ENCODE data around the gene FMN1. TPM values are rescaled to one million over a fixed set of nuclear protein-coding genes. Genes with fewer than 3 reads are reported as not detected.

FMN1 gene
- total RNA-seq, 1 experiment from 2014 or later = 4.5 TPM

DNA sequence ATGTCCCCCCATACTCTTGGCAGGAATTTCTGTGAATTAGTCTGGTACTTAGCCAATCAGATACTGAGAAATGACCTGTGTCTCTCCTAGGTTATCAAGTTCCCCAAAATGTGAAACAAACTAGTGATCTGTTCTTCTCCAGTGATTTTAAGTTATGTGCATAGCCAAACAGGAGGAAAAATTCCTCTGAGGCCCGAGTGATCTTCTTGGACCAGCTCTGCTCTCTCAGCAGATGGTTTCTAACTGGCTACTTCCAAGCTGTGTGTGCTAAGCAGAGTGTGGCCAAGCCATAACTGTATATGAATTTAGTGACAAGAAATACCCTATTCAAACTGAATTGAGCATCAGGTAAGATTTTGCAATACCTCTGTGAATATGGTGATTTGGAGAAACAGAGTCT is 387.2 kb downstream of the FMN1 start:
- no peak for ATAC-seq
- peaks cover 8% of the 10 kb centered on the region for H3K9me3 Mint-ChIP-seq
- no peaks in the 10 kb centered on the region for H3K27me3 Mint-ChIP-seq (ENCODE audit: low read depth)
- no peak overlapping the region for H3K27ac Mint-ChIP-seq
- H3K4me1 Mint-ChIP-seq = no peaks in the 10 kb centered on the region
- CTCF ChIA-PET = no interaction called here
- DNase-seq (ENCODE audit: low spot score) = no peak
- POLR2A ChIA-PET = no interaction called here
- no peak overlapping the region for H3K4me3 Mint-ChIP-seq
- H3K36me3 Mint-ChIP-seq = 0 out of 2 replicates have a peak, but pooled peaks cover 3% of the 10 kb centered on the region
- TF ChIP-seq, protein P1, sequence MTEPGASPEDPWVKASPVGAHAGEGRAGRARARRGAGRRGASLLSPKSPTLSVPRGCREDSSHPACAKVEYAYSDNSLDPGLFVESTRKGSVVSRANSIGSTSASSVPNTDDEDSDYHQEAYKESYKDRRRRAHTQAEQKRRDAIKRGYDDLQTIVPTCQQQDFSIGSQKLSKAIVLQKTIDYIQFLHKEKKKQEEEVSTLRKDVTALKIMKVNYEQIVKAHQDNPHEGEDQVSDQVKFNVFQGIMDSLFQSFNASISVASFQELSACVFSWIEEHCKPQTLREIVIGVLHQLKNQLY (CRISPR knock-in tag; IDR thresholded peaks at IDR 0.05) = no peak
- TF ChIP-seq, protein P2, sequence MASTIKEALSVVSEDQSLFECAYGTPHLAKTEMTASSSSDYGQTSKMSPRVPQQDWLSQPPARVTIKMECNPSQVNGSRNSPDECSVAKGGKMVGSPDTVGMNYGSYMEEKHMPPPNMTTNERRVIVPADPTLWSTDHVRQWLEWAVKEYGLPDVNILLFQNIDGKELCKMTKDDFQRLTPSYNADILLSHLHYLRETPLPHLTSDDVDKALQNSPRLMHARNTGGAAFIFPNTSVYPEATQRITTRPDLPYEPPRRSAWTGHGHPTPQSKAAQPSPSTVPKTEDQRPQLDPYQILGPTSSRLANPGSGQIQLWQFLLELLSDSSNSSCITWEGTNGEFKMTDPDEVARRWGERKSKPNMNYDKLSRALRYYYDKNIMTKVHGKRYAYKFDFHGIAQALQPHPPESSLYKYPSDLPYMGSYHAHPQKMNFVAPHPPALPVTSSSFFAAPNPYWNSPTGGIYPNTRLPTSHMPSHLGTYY (CRISPR knock-in tag; IDR thresholded peaks at IDR 0.05) = no peak
- TF ChIP-seq, protein P3, sequence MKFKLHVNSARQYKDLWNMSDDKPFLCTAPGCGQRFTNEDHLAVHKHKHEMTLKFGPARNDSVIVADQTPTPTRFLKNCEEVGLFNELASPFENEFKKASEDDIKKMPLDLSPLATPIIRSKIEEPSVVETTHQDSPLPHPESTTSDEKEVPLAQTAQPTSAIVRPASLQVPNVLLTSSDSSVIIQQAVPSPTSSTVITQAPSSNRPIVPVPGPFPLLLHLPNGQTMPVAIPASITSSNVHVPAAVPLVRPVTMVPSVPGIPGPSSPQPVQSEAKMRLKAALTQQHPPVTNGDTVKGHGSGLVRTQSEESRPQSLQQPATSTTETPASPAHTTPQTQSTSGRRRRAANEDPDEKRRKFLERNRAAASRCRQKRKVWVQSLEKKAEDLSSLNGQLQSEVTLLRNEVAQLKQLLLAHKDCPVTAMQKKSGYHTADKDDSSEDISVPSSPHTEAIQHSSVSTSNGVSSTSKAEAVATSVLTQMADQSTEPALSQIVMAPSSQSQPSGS (CRISPR knock-in tag; IDR thresholded peaks at IDR 0.05; ENCODE audit: borderline replicate concordance, low read depth) = no peak

DNA sequence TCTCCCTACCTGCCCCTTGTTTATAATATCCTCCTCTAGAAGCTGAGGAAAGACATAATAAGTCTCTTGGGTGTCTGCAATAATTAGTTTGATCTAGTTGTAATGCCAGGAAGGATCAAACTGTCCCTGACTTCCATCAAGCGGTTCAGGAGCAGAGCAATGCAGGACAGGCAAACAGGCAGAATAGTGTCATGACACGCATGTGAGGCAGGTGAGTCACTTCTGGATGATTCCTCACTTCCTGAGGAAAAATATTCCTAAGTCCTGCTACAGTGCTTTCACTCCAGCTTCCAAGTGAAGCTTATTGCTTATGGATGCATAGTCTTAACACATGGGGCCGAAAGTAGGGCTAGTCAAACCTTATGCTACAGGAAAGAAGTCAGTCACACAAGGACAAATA is 390.9 kb downstream of the FMN1 start:
- Mint-ChIP-seq H3K4me1 (no peaks in the 10 kb centered on the region), H3K9me3 (peaks cover 8% of the 10 kb centered on the region), H3K27me3 (ENCODE audit: low read depth) (no peaks in the 10 kb centered on the region), H3K27ac (no peak overlapping the region), H3K36me3 (0 out of 2 replicates have a peak, but pooled peaks cover 3% of the 10 kb centered on the region), H3K4me3 (no peak overlapping the region)
- TF ChIP-seq NFYB (CRISPR knock-in tag; conservative IDR thresholded peaks at IDR 0.05; ENCODE audit: low read depth) (no peak), FOXJ3 (CRISPR knock-in tag; IDR thresholded peaks at IDR 0.05; ENCODE audit: borderline replicate concordance) (no peak), GTF2I (CRISPR knock-in tag; conservative IDR thresholded peaks at IDR 0.05) (no peak), ZNF138 (CRISPR knock-in tag; conservative IDR thresholded peaks at IDR 0.05) (no peak), ZNF263 (CRISPR knock-in tag; IDR thresholded peaks at IDR 0.05; ENCODE audit: low read depth) (no peak), SMAD4 (CRISPR knock-in tag; IDR thresholded peaks at IDR 0.05) (no peak), ZNF317 (CRISPR knock-in tag; IDR thresholded peaks at IDR 0.05; ENCODE audit: borderline replicate concordance, low read depth) (no peak), ZNF121 (CRISPR knock-in tag; IDR thresholded peaks at IDR 0.05) (no peak), ZNF416 (CRISPR knock-in tag; IDR thresholded peaks at IDR 0.05) (no peak), ZBTB21 (CRISPR knock-in tag; IDR thresholded peaks at IDR 0.05; ENCODE audit: borderline replicate concordance) (no peak)
- TF ChIP-seq, protein P2 (CRISPR knock-in tag; IDR thresholded peaks at IDR 0.05) = no peak
- TF ChIP-seq, protein P4, sequence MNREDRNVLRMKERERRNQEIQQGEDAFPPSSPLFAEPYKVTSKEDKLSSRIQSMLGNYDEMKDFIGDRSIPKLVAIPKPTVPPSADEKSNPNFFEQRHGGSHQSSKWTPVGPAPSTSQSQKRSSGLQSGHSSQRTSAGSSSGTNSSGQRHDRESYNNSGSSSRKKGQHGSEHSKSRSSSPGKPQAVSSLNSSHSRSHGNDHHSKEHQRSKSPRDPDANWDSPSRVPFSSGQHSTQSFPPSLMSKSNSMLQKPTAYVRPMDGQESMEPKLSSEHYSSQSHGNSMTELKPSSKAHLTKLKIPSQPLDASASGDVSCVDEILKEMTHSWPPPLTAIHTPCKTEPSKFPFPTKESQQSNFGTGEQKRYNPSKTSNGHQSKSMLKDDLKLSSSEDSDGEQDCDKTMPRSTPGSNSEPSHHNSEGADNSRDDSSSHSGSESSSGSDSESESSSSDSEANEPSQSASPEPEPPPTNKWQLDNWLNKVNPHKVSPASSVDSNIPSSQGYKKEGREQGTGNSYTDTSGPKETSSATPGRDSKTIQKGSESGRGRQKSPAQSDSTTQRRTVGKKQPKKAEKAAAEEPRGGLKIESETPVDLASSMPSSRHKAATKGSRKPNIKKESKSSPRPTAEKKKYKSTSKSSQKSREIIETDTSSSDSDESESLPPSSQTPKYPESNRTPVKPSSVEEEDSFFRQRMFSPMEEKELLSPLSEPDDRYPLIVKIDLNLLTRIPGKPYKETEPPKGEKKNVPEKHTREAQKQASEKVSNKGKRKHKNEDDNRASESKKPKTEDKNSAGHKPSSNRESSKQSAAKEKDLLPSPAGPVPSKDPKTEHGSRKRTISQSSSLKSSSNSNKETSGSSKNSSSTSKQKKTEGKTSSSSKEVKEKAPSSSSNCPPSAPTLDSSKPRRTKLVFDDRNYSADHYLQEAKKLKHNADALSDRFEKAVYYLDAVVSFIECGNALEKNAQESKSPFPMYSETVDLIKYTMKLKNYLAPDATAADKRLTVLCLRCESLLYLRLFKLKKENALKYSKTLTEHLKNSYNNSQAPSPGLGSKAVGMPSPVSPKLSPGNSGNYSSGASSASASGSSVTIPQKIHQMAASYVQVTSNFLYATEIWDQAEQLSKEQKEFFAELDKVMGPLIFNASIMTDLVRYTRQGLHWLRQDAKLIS (CRISPR knock-in tag; IDR thresholded peaks at IDR 0.05; ENCODE audit: borderline replicate concordance) = no peak
- TF ChIP-seq, protein P5, sequence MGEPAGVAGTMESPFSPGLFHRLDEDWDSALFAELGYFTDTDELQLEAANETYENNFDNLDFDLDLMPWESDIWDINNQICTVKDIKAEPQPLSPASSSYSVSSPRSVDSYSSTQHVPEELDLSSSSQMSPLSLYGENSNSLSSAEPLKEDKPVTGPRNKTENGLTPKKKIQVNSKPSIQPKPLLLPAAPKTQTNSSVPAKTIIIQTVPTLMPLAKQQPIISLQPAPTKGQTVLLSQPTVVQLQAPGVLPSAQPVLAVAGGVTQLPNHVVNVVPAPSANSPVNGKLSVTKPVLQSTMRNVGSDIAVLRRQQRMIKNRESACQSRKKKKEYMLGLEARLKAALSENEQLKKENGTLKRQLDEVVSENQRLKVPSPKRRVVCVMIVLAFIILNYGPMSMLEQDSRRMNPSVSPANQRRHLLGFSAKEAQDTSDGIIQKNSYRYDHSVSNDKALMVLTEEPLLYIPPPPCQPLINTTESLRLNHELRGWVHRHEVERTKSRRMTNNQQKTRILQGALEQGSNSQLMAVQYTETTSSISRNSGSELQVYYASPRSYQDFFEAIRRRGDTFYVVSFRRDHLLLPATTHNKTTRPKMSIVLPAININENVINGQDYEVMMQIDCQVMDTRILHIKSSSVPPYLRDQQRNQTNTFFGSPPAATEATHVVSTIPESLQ (CRISPR knock-in tag; IDR thresholded peaks at IDR 0.05) = no peak
- TF ChIP-seq, protein P6, sequence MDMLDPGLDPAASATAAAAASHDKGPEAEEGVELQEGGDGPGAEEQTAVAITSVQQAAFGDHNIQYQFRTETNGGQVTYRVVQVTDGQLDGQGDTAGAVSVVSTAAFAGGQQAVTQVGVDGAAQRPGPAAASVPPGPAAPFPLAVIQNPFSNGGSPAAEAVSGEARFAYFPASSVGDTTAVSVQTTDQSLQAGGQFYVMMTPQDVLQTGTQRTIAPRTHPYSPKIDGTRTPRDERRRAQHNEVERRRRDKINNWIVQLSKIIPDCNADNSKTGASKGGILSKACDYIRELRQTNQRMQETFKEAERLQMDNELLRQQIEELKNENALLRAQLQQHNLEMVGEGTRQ (CRISPR knock-in tag; IDR thresholded peaks at IDR 0.05) = no peak
- TF ChIP-seq, protein P7, sequence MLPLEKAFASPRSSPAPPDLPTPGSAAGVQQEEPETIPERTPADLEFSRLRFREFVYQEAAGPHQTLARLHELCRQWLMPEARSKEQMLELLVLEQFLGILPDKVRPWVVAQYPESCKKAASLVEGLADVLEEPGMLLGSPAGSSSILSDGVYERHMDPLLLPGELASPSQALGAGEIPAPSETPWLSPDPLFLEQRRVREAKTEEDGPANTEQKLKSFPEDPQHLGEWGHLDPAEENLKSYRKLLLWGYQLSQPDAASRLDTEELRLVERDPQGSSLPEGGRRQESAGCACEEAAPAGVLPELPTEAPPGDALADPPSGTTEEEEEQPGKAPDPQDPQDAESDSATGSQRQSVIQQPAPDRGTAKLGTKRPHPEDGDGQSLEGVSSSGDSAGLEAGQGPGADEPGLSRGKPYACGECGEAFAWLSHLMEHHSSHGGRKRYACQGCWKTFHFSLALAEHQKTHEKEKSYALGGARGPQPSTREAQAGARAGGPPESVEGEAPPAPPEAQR (CRISPR knock-in tag; IDR thresholded peaks at IDR 0.05) = no peak
- TF ChIP-seq, protein P8, sequence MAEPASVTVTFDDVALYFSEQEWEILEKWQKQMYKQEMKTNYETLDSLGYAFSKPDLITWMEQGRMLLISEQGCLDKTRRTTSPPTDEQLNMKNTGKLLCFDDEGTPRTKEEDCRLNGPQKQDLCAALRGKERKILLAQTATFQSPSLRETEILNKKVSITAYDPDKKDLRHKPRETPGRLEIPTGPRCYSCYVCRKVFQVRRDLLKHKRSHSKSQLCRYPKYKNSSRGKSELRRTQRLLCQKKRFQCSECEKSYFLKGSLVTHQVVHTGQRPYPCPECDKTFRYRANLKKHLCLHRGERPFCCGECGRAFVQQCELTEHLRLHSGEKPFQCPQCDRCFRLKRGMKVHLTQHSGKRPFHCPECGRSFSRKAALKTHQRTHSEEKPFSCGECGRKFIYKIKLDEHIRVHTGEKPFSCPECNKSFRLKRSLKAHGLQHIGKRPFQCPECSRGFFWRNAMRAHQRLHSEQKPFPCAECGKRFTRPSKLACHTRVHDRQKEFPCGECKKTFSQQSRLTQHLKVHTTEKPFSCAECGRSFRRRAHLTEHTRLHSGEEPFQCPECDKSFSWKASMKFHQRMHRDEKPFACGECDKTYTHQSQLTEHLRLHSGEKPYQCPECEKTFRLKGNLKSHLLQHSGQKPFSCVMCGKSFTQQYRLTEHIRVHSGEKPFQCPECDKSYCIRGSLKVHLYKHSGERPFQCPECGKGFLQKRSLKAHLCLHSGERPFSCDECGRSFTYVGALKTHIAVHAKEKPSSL (CRISPR knock-in tag; conservative IDR thresholded peaks at IDR 0.05) = no peak
- ChIA-PET POLR2A (no interaction called here), CTCF (no interaction called here)
- ATAC-seq = no peak
- DNase-seq (ENCODE audit: low spot score) = no peak
